HG03432 (cell line): ENCODE measurements around the gene EVI5L.

Experiments used
- ATAC-seq: cut with Tn5 transposase; IDR thresholded peaks from one replicate; pipeline ENCODE4 v1.9.1; 2021; ENCODE audit warnings: mild to moderate bottlenecking, moderate library complexity; ENCODE audit not compliant: unreplicated experiment

The EVI5L gene

GRCh38 chr19:7894612-7895309 lies 64.7 kb downstream of the EVI5L start:
- no peak for ATAC-seq

- no peak for ATAC-seq
Measured at GRCh38 chr19:7895565-7895964, 65.5 kb downstream of the EVI5L start.

- ATAC-seq, result no peak
Measured at GRCh38 chr19:7897292-7897691, 67.3 kb downstream of the EVI5L start.

GRCh38 chr19:7898967-7899366 lies 68.9 kb downstream of the EVI5L start:
- ATAC-seq, result no peak

GRCh38 chr19:7899751-7900378 lies 69.8 kb downstream of the EVI5L start:
- ATAC-seq, result no peak

GRCh38 chr19:7900401-7900870 lies 70.4 kb downstream of the EVI5L start:
- no peak for ATAC-seq

GRCh38 chr19:7900931-7901330 lies 70.9 kb downstream of the EVI5L start:
- no peak for ATAC-seq

GRCh38 chr19:7901337-7901736 lies 71.3 kb downstream of the EVI5L start:
- ATAC-seq, result no peak

- peak; percentile 4 for ATAC-seq
Measured at GRCh38 chr19:7902796-7903243, 72.8 kb downstream of the EVI5L start.

GRCh38 chr19:7903244-7904073 lies 73.4 kb downstream of the EVI5L start, which contains the start of gene MAP2K7:
Gene MAP2K7 (plus strand): TSS chr19:7903877. CDS start chr19:7903945, 68 bp downstream.
- ATAC-seq, result peak; percentile 79

- peak; percentile 37 for ATAC-seq
Measured at GRCh38 chr19:7904074-7905020, 74.3 kb downstream of the EVI5L start.

- ATAC-seq, result no peak
Measured at GRCh38 chr19:7905268-7905667, 75.2 kb downstream of the EVI5L start.

GRCh38 chr19:7905859-7906258 lies 75.8 kb downstream of the EVI5L start:
- ATAC-seq, result no peak

- no peak for ATAC-seq
Measured at GRCh38 chr19:7907122-7907521, 77.1 kb downstream of the EVI5L start.

- ATAC-seq, result no peak
Measured at GRCh38 chr19:7907544-7907943, 77.5 kb downstream of the EVI5L start.

GRCh38 chr19:7908078-7908699 lies 78.2 kb downstream of the EVI5L start:
- no peak for ATAC-seq

- ATAC-seq, result no peak
Measured at GRCh38 chr19:7908742-7909461, 78.9 kb downstream of the EVI5L start.

- ATAC-seq, result no peak
Measured at GRCh38 chr19:7909471-7910067, 79.6 kb downstream of the EVI5L start.
